Body of pancreas (tissue), 4 donors: ENCODE results near the gene CCDC136.

Experiments used
- POLR2A ChIP-seq, 3 donors: fragments of 450-650 bp; IDR thresholded peaks; one replicate each; pipeline ENCODE4 v1.6.1; 2016; ENCODE audit warnings: antibody characterized with exemption in 3 of 3, mild to moderate bottlenecking in 2 of 3
- TF ChIP-seq, protein P1 (sequence below), 7 experiments: fragments of 450-650 bp in 4 of 7; fragments of 200-600 bp in 3 of 7; sonication (generic) in 3 of 7; IDR thresholded peaks; one replicate each; pipeline ENCODE4 v1.5.1; 2016 to 2019; ENCODE audit warnings: antibody characterized with exemption in 7 of 7

DNA sequence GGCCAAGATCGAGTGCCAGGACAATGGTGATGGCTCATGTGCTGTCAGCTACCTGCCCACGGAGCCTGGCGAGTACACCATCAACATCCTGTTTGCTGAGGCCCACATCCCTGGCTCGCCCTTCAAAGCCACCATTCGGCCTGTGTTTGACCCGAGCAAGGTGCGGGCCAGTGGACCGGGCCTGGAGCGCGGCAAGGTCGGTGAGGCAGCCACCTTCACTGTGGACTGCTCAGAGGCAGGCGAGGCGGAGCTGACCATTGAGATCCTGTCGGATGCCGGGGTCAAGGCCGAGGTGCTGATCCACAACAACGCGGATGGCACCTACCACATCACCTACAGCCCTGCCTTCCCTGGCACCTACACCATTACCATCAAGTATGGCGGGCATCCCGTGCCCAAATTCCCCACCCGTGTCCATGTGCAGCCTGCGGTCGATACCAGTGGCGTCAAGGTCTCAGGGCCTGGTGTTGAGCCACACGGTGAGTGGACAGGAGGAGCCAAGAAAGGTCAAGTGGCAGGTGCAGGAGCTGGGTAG lies 53.1 kb downstream of the CCDC136 start:
- TF ChIP-seq, protein P1, sequence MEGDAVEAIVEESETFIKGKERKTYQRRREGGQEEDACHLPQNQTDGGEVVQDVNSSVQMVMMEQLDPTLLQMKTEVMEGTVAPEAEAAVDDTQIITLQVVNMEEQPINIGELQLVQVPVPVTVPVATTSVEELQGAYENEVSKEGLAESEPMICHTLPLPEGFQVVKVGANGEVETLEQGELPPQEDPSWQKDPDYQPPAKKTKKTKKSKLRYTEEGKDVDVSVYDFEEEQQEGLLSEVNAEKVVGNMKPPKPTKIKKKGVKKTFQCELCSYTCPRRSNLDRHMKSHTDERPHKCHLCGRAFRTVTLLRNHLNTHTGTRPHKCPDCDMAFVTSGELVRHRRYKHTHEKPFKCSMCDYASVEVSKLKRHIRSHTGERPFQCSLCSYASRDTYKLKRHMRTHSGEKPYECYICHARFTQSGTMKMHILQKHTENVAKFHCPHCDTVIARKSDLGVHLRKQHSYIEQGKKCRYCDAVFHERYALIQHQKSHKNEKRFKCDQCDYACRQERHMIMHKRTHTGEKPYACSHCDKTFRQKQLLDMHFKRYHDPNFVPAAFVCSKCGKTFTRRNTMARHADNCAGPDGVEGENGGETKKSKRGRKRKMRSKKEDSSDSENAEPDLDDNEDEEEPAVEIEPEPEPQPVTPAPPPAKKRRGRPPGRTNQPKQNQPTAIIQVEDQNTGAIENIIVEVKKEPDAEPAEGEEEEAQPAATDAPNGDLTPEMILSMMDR (IDR thresholded peaks at IDR 0.05) = no peak
- TF ChIP-seq POLR2A (IDR thresholded peaks at IDR 0.05) = no peak
